Measurements from ENCODE around the gene PDE3A.

- TF ChIP-seq POLR2AphosphoS5 (IDR thresholded peaks at IDR 0.05; ENCODE audit: borderline replicate concordance, low read depth, low read length) (no peak), EZH2 (IDR thresholded peaks at IDR 0.05) (no peak)
Measured at GRCh38 chr12:20455001-20455706, 86.8 kb downstream of the PDE3A start.

Measured in SK-N-MC (cell line).